ENCODE results near the gene GOLGA2. TPM values are rescaled to one million over a fixed set of nuclear protein-coding genes. Genes with fewer than 3 reads are reported as not detected.
"Not testable (repeated sequence)": the region's sequence is repeated elsewhere in the genome, so short reads cannot be mapped to it uniquely, and the experiment has no call there.

GOLGA2 gene
- total and polyA plus RNA-seq, 12 donors, result 35.8 to 221 (median 85.6) TPM

GRCh38 chr9:128231638-128232527, 43.9 kb downstream of the GOLGA2 start:
- Histone ChIP-seq H3K27ac (no peak overlapping the region), H3K4me3 (no peak overlapping the region), H3K4me1 (replicated peaks in 1 of 2) (no peaks in the 10 kb centered on the region), H3K36me3 (replicated peaks in 1 of 2) (no peaks in the 10 kb centered on the region), H3K9me3 (replicated peaks in 1 of 3) (no peaks in the 10 kb centered on the region), H3K27me3 (no peaks in the 10 kb centered on the region)
- intact Hi-C loops (cut with DNase I), result no loop called here
- no peak for DNase-seq
- WGBS, 4 donors, result 69 to 81% (median 75%) methylated on average over 10 to 16 of the region's 16 CpGs
- no peak for TF ChIP-seq CTCF (IDR thresholded peaks at IDR 0.05)
- no peak for TF ChIP-seq POLR2A (IDR thresholded peaks at IDR 0.05)

- 82 to 89% (median 85%) methylated on average over 6 to 7 of the region's 7 CpGs for WGBS, 4 donors
- H3K4me1 ChIP-seq (replicated peaks in 1 of 2); H3K27ac ChIP-seq; intact Hi-C loops (cut with DNase I); H3K4me3 ChIP-seq; H3K36me3 ChIP-seq (replicated peaks in 1 of 2); DNase-seq; H3K9me3 ChIP-seq (replicated peaks in 1 of 3); H3K27me3 ChIP-seq: not testable (repeated sequence)
These were observed 44.9 kb downstream of the GOLGA2 start for GRCh38 chr9:128230897-128231296.

GRCh38 chr9:128226412-128226801, 49.4 kb downstream of the GOLGA2 start:
- TF ChIP-seq CTCF (IDR thresholded peaks at IDR 0.05), result no peak
- no peak for TF ChIP-seq POLR2A (IDR thresholded peaks at IDR 0.05)
- no peaks in the 10 kb centered on the region for H3K36me3 ChIP-seq (replicated peaks in 1 of 2)
- no peak overlapping the region for H3K4me3 ChIP-seq
- intact Hi-C loops (cut with DNase I), result no loop called here
- no peaks in the 10 kb centered on the region for H3K27me3 ChIP-seq
- DNase-seq, result no peak
- H3K27ac ChIP-seq, result no peak overlapping the region
- H3K9me3 ChIP-seq (replicated peaks in 1 of 3), result no peaks in the 10 kb centered on the region
- H3K4me1 ChIP-seq (replicated peaks in 1 of 2), result no peaks in the 10 kb centered on the region
- WGBS, 4 donors, result 78 to 97% (median 81%) methylated on average over 5 of the region's 5 CpGs

- no peak for TF ChIP-seq POLR2A (IDR thresholded peaks at IDR 0.05)
- TF ChIP-seq CTCF (IDR thresholded peaks at IDR 0.05), result no peak
- H3K27me3 ChIP-seq, result no peaks in the 10 kb centered on the region
- intact Hi-C loops (cut with DNase I), result no loop called here
- no peaks in the 10 kb centered on the region for H3K4me1 ChIP-seq (replicated peaks in 1 of 2)
- no peak for DNase-seq
- no peaks in the 10 kb centered on the region for H3K36me3 ChIP-seq (replicated peaks in 1 of 2)
- 88 to 91% (median 89%) methylated on average over 19 of the region's 19 CpGs for WGBS, 4 donors
- H3K4me3 ChIP-seq, result no peak overlapping the region
- H3K27ac ChIP-seq, result no peak overlapping the region
- no peaks in the 10 kb centered on the region for H3K9me3 ChIP-seq (replicated peaks in 1 of 3)
These were observed 49.9 kb downstream of the GOLGA2 start for GRCh38 chr9:128225770-128226411.
